Stimulated activated CD4-positive, alpha-beta T cell treated with anti-CD3 and anti-CD28 coated beads, TNF-alpha, amount 100 ng/mL, for 1 hour (primary cell): ENCODE results near the gene MRPL24.
A peak's percentile ranks its signal among the peaks of the same experiment; 100 is the strongest.

Source experiments
- DNase-seq, 3 donors: peaks; one replicate each; pipeline ENCODE4 v3.0.0-alpha.2; 2020; ENCODE audit warnings: low read depth in 3 of 3, low spot score in 1 of 3

Gene MRPL24

DNA sequence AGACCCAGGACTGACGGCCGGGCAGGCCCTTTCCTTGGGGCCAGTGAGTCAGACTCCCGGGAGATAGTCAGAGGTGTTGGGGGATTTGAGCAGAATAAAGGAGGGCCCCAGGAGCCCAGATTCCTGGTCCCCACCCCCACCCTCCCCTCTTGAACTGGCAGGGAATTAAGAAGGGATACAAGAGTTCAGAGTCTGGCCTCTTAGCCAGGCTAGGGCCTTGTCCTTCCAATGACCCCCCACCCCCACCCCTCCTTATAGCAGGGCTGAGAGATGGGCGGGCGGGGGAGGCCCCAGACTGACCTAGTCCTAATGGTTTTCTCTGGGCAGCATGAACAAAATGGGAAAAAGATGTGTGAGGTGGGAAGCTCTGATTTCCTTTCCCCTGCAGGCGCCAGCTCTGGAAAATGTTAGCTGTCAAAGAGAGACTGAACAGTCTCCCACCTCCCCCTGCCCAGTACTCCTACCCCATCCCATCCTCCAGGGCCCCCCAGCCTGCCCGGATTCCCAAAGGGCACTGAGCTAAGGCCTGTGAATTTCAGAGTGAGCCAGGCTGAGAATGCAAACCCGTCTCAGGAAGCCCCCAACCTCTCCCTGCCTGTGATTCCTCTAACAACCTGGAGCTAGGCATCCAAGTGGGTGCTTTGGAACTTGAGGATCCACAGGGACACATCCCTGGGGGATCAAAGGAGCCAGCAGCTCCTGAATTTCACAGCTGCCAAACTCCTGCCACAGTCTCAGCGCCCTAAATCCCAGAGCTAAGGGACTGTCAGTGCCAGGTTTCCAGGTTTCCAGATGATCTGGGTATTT is 29.7 kb downstream of the MRPL24 start:
- DNase-seq: no peak

DNA sequence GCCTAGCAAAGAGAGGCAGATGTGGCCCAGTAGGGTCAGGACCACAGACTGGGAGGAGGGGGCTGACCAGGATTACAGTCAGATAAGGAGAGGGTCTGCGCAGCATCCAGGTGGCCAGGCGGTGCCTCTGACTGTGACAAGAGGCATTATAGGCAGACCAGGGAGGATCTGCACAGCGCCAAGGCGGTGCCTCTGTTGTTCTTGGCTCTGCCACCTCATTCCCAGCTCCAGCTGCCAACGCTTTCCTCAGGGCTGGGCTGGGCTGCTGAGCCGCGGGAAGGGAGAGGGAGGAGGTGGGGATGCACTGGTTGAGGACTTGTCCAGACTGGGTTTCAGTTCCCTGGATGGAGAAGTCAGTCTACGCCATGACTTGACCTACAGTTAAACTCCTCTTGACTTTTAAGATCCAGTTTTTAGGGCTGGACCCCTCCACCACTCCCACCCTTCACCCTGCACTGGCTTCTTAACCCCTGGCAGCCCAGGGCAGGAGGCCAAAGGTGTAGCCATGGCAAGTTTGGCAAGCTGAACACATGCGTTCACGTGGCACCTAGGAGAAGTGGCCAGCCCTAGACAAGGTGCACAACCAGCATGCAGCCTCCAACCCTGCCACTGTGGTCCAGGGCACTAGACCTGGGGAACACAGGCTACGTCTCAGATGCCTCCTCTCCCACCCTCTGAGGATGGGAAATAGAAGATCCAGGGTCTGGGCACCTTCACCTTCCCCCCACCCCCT is 31.0 kb downstream of the MRPL24 start:
- no peak for DNase-seq

DNA sequence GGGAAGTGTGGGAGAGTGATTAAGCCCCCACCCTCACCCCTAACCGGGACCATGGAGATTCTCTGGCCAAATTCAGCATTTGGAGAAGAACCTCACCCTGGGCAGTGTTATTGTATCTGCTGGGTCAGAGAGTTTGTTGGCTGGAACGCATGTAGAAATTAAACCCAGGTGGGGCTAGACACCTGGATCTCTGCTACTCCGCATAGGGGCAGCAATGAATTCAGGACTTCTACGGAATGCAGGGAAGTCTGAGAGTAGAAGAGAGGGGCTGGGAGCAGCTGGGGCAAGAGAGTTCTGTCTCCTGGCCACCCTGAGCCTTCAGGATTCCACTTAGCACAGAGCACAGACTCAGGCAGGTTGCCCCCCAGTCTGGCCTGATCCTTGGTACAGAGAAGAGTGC is 31.9 kb downstream of the MRPL24 start:
- no peak for DNase-seq

DNA sequence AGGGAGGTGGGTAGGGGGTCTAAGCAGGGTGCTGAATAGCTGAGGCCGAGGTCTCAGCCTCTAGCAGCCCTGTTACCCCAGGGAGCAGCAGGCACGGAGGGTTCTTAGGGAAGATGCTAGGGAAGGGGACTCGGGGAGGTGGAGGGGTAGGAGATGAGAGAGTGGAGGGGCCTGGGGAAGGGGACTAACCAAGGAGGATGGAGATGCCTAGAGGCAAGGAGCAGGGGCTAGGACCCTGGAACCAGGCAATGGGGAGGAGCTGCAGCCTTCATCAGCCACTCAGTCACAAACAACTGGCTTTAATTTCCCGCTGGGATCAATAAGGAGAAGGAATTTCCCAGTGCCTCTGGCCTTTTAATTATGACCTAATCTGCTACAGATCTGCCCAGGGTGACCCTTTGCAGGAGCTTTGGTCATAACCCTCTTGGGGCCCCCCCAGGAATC is 32.6 kb downstream of the MRPL24 start:
- no peak for DNase-seq

DNA sequence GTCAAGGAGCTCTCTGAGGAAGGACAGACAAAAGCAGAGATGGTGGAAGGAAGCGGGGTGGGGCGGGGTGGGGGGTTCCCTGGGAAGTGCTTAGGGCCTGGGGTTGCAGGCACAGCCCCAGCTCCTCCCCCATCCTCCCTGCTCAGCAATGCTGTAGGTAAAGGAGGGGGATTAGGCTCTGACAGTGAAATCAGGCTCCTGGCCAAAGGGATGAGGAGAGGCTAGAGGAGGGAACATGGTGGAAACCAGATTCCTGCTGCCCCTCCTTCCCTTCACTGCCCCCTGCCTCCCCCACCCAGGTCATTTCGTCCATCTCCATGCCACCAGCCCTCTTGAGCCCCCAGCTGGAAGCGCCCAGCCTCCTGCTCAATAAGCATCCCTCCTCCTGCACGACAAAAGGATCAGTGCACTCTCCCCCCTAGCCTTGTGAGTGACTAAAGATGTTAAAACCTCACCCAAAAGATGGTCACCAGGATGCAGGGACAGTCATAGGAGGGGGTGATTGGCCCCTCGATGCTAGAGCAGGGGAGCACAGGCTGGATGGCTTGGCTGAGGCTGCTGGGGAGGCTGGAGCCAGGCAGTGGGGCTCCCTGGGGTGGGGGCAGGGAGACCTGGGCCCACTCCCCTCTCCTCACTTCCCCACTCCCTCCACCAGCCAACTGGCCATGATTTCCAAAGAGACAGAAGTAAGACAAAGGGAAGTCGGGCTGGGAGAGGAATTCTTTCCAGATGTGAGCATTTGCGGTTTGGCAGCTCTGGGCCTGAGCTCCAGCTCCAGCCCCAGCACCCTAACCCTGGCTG is 33.3 kb downstream of the MRPL24 start:
- no peak for DNase-seq

DNA sequence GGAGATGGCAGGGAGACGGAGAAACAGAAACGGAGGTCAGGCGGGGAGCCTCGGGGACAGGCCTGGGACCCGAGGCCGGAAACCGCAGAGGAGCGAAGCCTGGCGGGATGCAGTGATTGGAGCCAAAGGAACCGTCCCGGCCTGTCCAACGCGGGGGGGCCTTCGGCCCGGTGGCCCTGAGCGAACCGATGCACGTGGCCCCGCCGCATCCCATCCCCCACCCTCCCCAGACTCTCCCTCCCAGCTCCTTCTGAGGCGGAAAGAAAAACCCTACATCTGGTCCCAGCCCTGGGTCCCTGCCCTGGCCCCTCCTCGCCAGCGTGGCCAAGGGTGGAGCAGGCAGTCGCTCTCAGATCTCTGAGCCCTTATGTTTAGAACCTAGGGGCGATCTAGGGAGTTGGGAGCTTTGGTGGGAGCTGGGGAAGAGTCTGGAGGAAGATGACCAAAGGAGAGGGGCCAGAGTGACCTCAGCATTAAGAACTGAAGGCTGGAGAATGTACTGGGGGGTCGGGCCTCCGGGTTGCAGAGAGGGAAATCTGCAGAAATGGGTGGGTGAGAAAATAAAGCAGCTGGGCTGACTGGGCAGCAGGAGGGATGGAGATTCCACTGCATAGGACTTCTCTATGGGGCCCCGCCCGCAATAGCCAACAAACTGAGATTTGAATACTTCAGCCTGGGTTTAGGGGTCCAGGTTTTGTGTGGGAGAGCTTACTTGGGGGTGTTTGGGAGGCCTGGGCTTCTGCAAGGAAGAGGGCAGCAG is 34.1 kb downstream of the MRPL24 start:
- no peak for DNase-seq

DNA sequence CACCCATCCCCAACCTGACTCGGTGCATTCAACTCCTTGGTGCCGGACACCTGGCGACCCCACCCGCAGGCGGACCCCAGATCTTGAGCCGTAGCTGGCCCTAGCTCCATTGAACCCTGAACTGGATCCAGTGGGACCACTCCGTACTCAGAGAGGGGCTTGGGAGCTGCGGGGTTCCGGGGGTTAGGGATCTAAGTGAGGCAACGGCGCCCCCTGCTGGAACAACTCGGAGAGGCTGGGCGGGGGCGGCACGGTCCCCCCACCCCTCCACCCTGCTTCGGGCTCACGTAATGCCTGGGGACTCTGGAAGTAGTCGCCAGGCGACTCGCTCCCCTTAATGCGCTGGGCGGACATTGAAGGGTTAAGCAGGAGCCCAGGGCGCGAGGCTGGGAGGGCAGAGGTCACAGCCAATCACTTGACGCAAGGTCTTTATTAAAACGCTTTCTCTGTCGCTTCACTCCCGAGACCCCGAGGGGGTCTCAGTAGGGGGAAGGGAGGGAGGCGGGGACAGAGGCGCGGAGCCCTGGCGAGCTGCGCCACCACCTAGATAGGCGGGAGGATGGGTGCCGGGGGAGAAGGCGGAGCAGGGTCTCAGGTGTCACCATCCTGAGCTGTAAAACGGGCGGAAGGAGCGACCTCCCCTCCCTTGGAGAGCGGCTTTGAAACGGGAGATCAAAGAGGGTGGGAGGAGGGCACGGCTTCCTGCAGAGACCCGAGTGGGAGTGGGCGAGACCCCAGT is 34.8 kb downstream of the MRPL24 start:
- DNase-seq: peak; percentile 21 to 68 (median 53)

DNA sequence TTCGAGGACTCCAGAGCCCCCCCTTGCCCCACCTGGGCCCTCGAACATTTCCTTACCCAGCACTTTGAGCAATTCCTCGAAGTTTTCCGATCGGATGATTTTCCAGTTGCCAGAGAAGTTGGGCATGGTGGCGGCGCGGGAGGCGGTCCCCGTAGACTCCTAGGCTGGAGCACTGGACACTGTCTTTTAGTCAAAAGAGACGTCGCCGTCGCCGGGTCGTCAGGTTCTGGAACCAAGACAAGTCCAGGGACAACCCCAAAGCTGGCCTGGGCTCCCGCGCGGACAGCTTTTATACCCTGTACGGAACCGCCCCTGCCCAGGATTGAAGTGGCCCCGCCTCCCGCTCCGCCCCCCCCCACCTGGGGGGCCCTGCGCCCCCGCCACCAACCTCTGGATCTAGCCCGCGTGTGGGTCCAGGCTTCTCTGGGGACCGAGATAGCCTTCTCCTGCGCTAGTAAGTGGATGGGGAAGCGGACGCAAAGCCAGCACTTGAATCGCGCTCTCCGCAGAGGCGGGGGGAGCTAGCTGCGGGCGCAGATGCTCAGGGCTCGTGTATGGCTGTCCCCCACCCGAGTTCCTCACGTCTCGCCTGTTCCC is 35.5 kb downstream of the MRPL24 start, which contains the start of gene CRABP2:
Gene CRABP2, minus strand, starts transcription at position 263 of the 597 bp plus-strand sequence. Its CDS starts 137 bp downstream, at position 126.
- DNase-seq: peak in 1 of 3 donors; percentile 19

DNA sequence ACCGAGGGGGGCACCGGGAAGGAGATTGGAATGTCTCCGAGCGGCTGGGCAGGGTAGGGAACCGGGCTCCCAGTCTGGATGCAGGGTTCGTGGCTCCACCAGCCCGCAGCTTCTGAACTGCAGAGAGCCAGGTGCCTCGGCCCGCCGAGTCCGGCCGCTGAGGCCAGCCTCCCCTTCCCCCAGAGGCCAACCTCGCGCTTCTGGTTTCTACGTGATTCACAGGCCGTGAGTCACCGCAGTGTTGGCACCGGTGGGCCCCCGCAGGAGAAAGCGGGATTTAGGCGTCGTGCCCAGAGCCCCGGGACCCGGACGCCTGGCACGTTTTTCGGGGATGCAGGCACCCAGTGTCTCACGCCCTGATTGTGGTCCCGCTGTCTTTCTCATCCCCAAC is 36.0 kb downstream of the MRPL24 start:
- peak in 2 of 3 donors; percentile 9 to 22 for DNase-seq

DNA sequence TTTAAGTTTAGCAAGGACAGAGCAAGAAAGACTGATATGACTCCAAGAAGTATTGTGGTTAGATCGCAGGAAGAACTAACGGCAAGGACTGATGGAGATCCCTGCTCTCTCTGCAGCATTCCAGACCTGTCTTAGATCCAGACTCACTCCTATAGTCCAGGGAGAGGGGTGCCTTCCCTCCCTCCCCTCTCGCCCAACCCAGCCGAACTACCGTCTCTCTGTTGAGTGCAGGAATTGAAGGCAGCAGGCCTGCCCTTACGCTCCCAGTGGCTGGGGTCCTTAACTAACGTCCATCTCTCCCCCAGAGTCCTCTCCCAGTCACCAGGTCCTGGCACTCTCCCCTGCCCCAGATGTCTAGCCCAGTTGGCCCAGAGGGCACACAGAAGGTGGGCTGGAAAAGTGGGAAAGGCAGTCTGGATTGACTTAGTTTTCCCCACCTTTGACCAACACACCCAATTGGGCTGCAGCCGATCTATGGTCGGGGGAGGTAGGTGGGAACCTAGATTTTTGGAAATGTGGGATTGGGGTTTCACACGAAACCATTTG is 36.6 kb downstream of the MRPL24 start:
- no peak for DNase-seq

DNA sequence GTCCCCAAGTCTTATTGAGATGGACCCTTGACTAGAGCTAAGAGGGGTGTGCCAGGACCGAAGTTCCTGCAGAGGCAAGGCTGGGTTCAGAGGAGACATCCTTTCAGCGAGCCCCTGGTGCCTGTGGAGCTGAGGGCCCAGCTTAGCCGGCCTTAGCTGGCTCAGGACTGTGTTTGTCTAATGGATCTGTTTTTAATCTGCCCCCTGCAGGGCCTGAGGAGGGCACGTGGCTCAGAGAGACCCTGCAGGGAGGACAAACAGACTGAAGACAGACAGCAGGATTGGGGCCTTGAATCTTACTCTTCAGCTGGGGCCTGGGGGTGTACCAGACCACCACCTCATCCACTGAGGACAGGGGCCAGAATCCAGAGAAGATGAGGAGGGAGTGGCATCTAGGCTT is 37.1 kb downstream of the MRPL24 start:
- DNase-seq: no peak

DNA sequence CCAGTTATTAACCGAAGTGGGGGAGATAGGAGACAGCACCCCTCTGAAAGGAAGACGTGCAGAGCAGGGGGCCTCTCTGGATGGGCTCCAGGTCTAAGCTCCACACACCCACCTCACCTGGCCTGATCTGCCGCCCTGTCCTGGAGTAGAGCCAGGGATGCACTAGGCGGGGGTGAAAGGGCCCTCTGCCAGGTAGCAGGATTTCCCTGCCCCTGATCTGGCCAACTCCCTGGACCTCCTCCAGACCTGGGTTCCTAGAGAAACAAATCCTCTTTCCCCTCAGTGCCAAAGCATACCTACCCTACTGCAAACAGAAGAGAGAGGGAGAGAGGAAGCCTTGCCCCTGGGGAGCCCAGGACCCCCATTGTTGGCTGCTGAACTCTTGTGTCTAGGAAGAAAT is 37.6 kb downstream of the MRPL24 start:
- no peak for DNase-seq

DNA sequence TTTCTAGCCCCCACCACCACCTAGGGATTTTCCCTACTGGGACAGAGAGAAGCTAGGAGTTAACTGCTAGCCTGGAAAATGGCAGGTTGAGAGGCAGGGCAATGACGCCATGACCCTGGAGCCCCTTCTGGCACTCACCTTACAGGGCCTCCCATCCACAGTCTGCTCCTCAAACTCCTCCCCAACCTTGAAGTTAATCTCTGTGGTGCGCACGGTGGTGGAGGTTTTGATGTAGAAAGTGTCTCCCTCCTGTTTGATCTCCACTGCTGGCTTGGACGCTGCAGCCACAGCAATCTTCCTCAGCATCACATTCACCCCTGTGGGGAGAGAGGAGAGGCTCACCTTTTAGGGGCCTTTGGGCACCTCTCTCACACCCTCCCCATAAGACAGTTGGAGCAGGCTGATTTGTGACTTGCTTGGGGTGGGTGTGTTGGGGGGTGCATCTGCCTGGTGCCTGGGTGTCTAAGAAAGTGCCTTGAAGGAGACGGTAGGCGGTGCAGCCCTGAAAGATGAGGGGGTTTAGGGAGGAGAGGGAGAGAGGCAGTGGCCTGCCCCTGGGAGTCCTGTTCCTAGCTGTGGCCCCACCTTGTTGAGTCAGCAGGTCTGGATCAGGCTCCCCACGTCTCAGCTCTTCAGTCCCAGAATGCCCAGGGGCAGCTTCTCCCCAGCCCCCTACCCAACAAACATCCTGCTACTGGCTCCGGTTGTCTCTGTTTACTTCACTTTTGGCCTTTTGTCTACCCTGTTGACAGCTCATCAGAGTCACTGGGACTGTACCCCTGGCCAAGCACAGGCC is 40.0 kb downstream of the MRPL24 start:
- DNase-seq: no peak

DNA sequence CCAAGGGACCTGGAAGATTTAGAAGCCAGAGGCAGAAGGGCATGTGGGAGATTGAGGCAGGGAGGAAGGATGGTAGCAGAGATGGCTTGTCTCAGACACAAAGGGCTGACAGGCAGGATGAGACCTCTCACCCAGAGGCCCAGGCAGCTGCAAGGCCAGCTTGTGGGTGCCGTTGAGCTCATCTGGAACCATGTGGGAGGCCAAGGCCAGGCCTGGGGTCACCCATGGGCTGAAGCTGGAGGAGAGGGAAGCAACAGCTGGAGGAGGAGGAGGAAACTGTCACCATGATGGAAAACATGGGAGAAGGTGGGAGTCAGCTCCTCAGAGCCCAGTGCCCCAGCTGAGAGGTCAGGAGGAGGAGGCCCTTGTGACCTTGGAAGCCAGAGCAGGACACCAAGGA is 41.9 kb downstream of the MRPL24 start:
- DNase-seq: no peak

DNA sequence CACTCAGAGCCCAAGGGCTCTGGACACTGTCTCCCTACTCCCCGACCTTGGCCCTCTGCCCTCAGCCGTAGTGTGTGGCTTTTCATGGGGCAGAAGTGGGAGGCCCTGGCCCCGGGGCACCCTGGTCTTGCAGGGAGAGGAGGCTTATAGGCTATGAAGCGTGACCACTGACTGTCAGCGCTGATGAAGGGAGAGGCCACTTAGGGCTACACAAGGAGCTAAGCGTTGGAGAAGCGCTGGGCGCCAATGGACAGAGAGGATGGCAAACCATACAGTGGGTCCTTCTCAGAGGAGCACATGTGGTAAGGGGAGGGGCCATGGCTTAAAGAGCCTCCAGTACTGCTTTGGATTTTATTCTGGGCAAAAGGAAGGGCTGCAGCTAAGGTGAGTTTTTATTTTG is 43.4 kb downstream of the MRPL24 start:
- no peak for DNase-seq

DNA sequence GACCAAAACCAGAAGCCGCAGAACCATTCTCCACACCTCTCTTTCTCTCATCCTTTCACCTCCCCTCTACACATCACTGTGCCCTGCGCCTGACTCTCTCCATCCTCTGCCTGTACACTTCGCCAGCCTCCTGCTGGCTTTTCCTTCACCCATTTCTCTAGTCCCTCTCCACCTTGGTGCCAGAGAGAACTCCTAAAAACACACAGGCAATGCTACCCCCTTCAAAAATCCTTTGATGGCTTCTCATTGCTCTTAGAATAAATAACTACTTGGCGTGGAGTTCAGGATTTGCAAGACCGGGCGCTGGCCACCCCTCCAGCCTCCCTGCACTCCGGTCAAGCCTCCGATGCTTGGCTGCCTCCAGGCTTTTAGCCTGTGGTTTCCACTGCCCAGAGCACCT is 44.1 kb downstream of the MRPL24 start:
- no peak for DNase-seq

DNA sequence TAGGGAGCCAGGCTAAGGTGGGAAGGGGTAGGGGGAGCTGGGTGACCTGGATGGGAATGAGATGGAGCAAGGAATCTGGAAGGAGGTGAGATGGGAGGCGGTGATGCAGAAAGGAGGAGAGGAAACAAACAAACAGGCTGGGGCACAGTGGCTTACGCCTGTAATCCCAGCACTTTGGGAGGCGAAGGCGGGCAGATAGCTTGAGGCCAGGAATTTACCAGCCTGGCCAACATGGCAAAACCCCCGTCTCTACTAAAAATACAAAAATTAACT is 46.3 kb downstream of the MRPL24 start:
- DNase-seq: no peak

DNA sequence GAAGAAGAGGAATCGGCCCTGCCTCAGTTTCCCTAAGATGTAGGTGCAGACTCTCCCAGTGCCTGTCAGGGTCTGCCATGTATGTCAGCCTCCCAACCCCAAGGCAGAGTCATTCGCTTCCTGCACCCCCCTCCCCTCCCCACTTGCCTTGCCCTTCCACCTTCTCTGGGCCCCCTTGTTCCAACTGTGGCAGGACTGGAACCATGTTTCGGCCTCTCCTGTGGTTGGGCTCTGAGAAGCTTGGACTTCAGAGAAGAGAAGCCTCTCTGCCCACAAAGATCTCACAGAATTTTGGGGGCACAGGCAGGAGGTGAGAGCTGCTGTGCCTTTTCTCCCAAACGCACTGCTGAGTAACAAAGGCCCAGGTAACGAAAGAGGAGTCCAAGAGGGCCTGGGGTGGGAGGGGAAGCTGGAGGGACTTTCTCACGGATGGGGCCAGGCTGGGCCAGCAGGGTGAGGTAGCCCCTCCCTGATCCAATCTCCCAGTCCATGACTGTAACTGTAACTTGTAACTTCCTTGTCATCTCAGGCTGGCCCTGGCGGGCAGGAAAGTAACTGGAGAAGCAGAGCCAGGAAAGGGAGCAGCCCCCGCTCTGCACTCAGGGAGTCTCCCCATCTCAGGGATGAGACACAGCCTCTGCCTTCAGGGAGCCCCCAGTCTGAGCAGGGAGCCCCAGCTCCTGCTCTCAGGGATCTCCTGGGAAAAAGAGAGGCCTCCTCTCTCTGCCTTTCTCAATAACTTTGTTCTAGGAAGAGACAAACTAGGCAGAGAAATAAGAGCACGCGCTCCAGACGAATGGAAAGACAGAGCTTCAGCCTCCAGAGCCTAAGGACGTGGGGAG is 46.8 kb downstream of the MRPL24 start:
- no peak for DNase-seq
